SK-N-SH treated with all-trans-retinoic acid at 6 μM for 48 hours (cell line): Measurements from ENCODE around the gene C6orf89.

ENCODE experiments used
- BACH2 ChIP-seq: fragments of 250-450 bp; sonication (Bioruptor Pico); IDR thresholded peaks from 2 replicates; pipeline ENCODE4 v1.9.0; 2021; ENCODE audit warnings: mild to moderate bottlenecking, borderline replicate concordance
- CREB5 ChIP-seq: fragments of 250-450 bp; sonication (Bioruptor Pico); IDR thresholded peaks from 2 replicates; pipeline ENCODE4 v1.5.1; 2020; ENCODE audit warnings: low read depth, mild to moderate bottlenecking, moderate library complexity
- PATZ1 ChIP-seq: fragments of 250-450 bp; sonication (Bioruptor Pico); IDR thresholded peaks from 2 replicates; pipeline ENCODE4 v1.8.0; 2020; ENCODE audit warnings: mild to moderate bottlenecking, moderate library complexity, borderline replicate concordance
- ZFP3 ChIP-seq: fragments of 250-450 bp; sonication (Bioruptor Pico); IDR thresholded peaks from 2 replicates; pipeline ENCODE4 v1.5.0; 2020; ENCODE audit warnings: mild to moderate bottlenecking, moderate library complexity
- ZFP30 ChIP-seq: fragments of 450-650 bp; formaldehyde crosslinking; IDR thresholded peaks from 2 replicates; pipeline ENCODE4 v1.5.0; 2022; ENCODE audit warnings: mild to moderate bottlenecking, moderate library complexity
- ZNF70 ChIP-seq: fragments of 450-650 bp; formaldehyde crosslinking; IDR thresholded peaks from 2 replicates; pipeline ENCODE4 v1.5.0; 2020; ENCODE audit warnings: mild to moderate bottlenecking, moderate library complexity

GRCh38 chr6:36856277-36856676, 29.5 kb upstream of the C6orf89 start:
- TF ChIP-seq CREB5 (CRISPR knock-in tag) (no peak), ZNF70 (CRISPR knock-in tag) (no peak), ZFP30 (CRISPR knock-in tag) (no peak), PATZ1 (CRISPR knock-in tag) (no peak), BACH2 (CRISPR knock-in tag) (no peak), ZFP3 (CRISPR knock-in tag) (no peak)
